Stomach smooth muscle (tissue), 2 donors: ENCODE data around the gene CCND1.

Source experiments
- H3K27ac ChIP-seq: one replicate; pipeline ENCODE4 v1.7.0; 2013; ENCODE audit warnings: mild to moderate bottlenecking, low read length, inconsistent platforms
- H3K27me3 ChIP-seq, 2 donors: one replicate each; pipeline ENCODE4 v1.7.0; 2013; ENCODE audit warnings: low read length in 2 of 2; ENCODE audit not compliant: insufficient read depth in 2 of 2, control insufficient read depth in 1 of 2
- H3K36me3 ChIP-seq, 2 donors: one replicate each; pipeline ENCODE4 v1.7.0; 2013; ENCODE audit warnings: low read length in 2 of 2; ENCODE audit not compliant: control insufficient read depth in 2 of 2, insufficient read depth in 2 of 2
- H3K4me1 ChIP-seq: one replicate; pipeline ENCODE4 v1.7.0; 2013; ENCODE audit warnings: low read length; ENCODE audit not compliant: control insufficient read depth, insufficient read depth
- H3K4me3 ChIP-seq, 2 donors: one replicate each; pipeline ENCODE4 v1.7.0; 2013; ENCODE audit warnings: low read length in 2 of 2
- H3K9ac ChIP-seq, 2 donors: one replicate each; pipeline ENCODE4 v1.7.0; 2013; ENCODE audit warnings: low read length in 2 of 2, mild to moderate bottlenecking in 1 of 2
- H3K9me3 ChIP-seq, 2 donors: one replicate each; pipeline ENCODE4 v1.7.0; 2013; ENCODE audit warnings: low read length in 2 of 2; ENCODE audit not compliant: control insufficient read depth in 2 of 2
- donor health status: healthy.
- donor health status: Pancreatic carcinoma.

Gene CCND1

GRCh38 chr11:69635195-69635594, 5.8 kb upstream of the CCND1 start:
- no peak overlapping the region for H3K4me3 ChIP-seq
- H3K9me3 ChIP-seq = peaks cover 0 to 1% of the 10 kb centered on the region in 2 donors
- H3K27me3 ChIP-seq = peaks cover 44 to 76% of the 10 kb centered on the region in 2 donors
- H3K36me3 ChIP-seq = no peaks in the 10 kb centered on the region
- no peak overlapping the region for H3K9ac ChIP-seq
- H3K27ac ChIP-seq = no peak overlapping the region
- H3K4me1 ChIP-seq = peaks cover 34% of the 10 kb centered on the region

DNA sequence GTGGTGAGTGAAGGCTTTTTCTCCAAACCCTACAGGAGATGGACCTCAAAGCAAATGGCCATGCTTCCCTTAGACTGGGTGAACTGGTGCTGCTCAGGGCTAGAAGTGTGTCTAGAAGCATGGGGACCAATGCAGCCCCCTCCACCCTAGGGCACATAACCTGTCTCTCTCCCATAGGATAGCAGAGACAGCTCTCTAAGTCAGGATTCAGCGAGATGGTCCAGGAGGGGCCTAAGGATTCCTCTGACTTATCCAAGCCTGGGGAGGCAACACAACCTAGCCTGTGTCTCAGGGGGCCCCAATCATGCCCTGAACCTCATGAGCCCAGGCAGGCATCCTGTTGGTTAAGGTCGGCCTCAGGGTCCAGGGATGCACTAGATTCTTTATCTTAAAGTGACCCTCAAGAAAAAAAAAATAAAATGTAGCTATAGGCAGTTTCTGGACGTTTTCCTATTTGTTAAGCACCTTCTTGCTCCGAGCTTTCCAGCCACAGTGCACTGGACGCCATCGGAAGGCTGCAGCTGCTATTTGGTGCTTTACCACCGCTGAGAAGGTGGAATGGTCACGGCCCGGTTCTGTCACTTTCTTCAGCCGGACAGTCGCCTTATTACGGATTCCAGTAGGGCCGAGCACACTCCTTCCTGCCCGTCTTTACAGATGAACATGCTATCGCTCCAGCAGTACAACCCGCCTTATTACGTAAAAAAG, 5.0 kb upstream of the CCND1 start:
- no peaks in the 10 kb centered on the region for H3K36me3 ChIP-seq
- H3K9ac ChIP-seq = no peak overlapping the region
- peak overlapping the region; percentile 51 to 69 for H3K4me3 ChIP-seq
- peaks cover 41% of the 10 kb centered on the region for H3K4me1 ChIP-seq
- no peaks in the 10 kb centered on the region for H3K9me3 ChIP-seq
- H3K27me3 ChIP-seq = peaks cover 44 to 82% of the 10 kb centered on the region in 2 donors
- H3K27ac ChIP-seq = no peak overlapping the region

DNA sequence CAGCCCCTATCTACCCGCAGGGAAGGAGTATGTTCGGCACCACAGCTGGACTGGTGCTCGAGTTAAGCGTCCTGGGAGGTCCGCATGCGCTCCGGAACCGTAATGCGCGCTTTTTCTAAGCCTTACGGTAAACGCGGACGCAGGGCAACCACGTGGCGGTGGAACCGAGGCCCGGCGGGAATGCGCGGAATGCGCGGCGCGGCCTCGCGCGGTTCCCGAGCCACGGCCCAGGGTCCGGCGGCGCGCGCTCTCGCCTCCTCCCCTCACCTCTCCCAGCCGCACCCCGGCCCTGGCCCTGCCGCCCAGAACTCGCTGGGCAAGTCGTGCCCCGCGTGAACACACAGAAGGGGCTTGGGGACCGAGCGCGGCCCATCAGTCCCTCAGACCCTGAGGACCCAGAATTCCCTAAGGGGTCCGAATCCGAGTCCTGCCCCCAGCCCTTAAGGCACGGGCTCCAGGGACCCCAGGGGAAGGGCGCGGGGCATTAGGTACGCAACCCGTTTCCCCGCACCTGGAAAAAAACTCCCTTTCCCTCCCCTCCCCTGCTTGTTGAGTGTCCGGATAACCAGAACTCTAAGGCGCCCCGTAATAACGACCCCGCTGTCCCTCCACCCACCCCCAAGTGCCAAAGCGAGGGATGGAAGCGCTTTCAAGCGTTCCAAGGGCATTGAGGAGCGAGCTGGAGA, 4.3 kb upstream of the CCND1 start:
- peaks cover 46% of the 10 kb centered on the region for H3K4me1 ChIP-seq
- peaks cover 44 to 88% of the 10 kb centered on the region in 2 donors for H3K27me3 ChIP-seq
- peak overlapping the region in 1 of 2 donors; percentile 28 for H3K9ac ChIP-seq

GRCh38 chr11:69637198-69637940, 3.6 kb upstream of the CCND1 start:
- H3K36me3 ChIP-seq = no peaks in the 10 kb centered on the region
- H3K9me3 ChIP-seq = no peaks in the 10 kb centered on the region
- H3K4me3 ChIP-seq = peak overlapping the region in 1 of 2 donors; percentile 69
- peaks cover 39 to 90% of the 10 kb centered on the region in 2 donors for H3K27me3 ChIP-seq
- peak overlapping the region in 1 of 2 donors; percentile 28 for H3K9ac ChIP-seq
- H3K4me1 ChIP-seq = peaks cover 48% of the 10 kb centered on the region
- no peak overlapping the region for H3K27ac ChIP-seq

More for the DNA sequence above, 4.3 kb upstream of the CCND1 start:
- Histone ChIP-seq H3K9me3 (no peaks in the 10 kb centered on the region), H3K27ac (no peak overlapping the region), H3K36me3 (no peaks in the 10 kb centered on the region), H3K4me3 (peak overlapping the region; percentile 51 to 69)

DNA sequence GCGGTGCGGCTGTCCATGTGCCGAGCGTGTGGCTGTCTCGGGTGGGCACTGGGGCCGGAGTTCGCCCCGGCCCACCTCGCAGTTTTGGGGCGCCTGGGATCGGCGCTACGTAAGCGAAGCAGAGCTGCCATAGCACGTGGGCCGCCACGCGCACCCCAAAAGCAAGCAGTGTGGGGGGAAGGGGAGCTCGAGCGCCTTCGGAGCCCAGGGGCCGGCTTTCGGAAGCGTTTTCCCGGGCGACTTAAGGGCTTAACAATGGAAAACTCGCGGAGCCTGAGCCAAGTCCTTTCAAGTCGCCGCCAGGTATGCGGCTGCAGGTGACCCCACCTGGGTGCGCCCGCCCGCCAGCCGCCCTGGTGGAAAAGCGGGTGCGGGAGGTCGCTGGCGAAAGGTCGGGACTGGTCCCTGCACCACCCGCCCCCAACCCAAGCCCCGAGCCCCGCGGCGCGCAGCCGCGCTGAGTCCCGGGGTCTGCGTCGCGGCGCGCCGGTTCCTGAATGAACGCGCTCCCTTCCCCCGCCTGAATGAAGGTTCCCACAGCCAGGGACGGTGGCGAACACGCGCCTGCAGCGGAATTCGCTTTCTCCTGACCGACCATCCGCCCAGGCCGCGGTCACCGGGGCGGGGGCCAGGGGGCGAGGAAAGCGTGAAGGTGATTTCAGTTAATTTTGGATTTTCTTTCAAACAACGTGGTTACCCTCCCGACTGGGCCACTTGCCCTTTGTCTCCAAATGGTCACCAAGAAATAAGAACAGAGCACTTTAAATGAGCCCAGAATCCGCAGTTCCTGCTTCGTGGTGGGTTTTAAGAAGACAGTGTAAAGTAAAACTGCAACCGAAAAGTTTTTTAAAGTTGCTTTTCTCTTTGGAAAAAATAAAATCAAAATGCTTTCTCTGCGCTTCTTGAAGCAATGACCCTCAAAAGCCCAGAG, 2.8 kb upstream of the CCND1 start:
- no peak overlapping the region for H3K9ac ChIP-seq
- H3K4me1 ChIP-seq = peaks cover 52% of the 10 kb centered on the region
- H3K9me3 ChIP-seq = no peaks in the 10 kb centered on the region
- H3K27me3 ChIP-seq = peaks cover 37 to 88% of the 10 kb centered on the region in 2 donors
- no peaks in the 10 kb centered on the region for H3K36me3 ChIP-seq
- no peak overlapping the region for H3K27ac ChIP-seq
- H3K4me3 ChIP-seq = peak overlapping the region; percentile 29 to 57

DNA sequence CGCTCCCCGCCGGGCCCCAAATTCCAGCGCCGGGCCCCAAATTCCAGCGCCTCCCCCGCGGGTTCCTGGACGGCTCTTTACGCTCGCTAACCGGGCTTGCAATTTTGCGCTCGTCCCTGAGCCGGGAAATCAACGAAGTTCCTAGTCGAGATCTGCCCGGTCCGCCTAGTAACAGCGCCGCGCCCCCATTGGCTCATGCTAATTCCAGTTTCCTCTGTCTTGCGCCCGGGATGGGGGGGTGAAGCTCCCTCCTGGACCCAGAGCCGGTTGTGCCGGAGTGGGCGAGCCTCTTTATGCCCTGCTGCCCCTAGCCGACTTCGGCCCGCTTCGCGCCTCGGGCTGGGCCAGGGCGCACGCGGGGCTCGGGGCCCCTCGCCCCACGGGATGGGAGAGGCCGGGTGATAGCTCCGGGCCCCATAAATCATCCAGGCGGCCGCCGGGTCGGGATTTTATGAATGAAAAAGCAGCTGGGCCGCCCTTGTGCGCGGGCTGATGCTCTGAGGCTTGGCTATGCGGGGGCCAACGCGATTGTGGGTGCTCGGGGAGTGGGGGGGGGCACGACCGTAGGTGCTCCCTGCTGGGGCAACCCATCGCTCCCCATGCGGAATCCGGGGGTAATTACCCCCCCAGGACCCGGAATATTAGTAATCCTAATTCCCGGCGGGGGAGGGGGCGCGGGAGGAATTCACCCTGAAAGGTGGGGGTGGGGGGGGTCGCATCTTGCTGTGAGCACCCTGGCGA, 1.8 kb upstream of the CCND1 start:
- Histone ChIP-seq H3K4me3 (peak overlapping the region; percentile 25 to 57), H3K36me3 (no peaks in the 10 kb centered on the region), H3K27ac (no peak overlapping the region), H3K4me1 (peaks cover 61% of the 10 kb centered on the region), H3K9me3 (no peaks in the 10 kb centered on the region), H3K27me3 (peaks cover 35 to 83% of the 10 kb centered on the region in 2 donors), H3K9ac (no peak overlapping the region)

GRCh38 chr11:69639831-69640230, 1.1 kb upstream of the CCND1 start:
- Histone ChIP-seq H3K36me3 (no peaks in the 10 kb centered on the region), H3K27ac (no peak overlapping the region), H3K4me3 (peak overlapping the region in 1 of 2 donors; percentile 76), H3K9me3 (no peaks in the 10 kb centered on the region), H3K9ac (no peak overlapping the region), H3K4me1 (peaks cover 68% of the 10 kb centered on the region), H3K27me3 (peaks cover 33 to 77% of the 10 kb centered on the region in 2 donors)

DNA sequence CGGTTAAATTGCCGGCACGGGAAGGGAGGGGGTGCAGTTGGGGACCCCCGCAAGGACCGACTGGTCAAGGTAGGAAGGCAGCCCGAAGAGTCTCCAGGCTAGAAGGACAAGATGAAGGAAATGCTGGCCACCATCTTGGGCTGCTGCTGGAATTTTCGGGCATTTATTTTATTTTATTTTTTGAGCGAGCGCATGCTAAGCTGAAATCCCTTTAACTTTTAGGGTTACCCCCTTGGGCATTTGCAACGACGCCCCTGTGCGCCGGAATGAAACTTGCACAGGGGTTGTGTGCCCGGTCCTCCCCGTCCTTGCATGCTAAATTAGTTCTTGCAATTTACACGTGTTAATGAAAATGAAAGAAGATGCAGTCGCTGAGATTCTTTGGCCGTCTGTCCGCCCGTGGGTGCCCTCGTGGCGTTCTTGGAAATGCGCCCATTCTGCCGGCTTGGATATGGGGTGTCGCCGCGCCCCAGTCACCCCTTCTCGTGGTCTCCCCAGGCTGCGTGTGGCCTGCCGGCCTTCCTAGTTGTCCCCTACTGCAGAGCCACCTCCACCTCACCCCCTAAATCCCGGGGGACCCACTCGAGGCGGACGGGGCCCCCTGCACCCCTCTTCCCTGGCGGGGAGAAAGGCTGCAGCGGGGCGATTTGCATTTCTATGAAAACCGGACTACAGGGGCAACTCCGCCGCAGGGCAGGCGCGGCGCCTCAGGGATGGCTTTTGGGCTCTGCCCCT, 529 bp upstream of the CCND1 start:
- H3K27me3 ChIP-seq = peaks cover 32 to 76% of the 10 kb centered on the region in 2 donors

More for the DNA sequence above, 529 bp upstream of the CCND1 start:
- no peaks in the 10 kb centered on the region for H3K9me3 ChIP-seq
- H3K9ac ChIP-seq = no peak overlapping the region
- H3K4me3 ChIP-seq = peak overlapping the region; percentile 43 to 76
- no peaks in the 10 kb centered on the region for H3K36me3 ChIP-seq
- peaks cover 73% of the 10 kb centered on the region for H3K4me1 ChIP-seq
- no peak overlapping the region for H3K27ac ChIP-seq
